SK-N-SH (cell line): ENCODE data around the gene INSM2. TPM values are rescaled to one million over a fixed set of nuclear protein-coding genes. Genes with fewer than 3 reads are reported as not detected.

Source experiments
- CTCF ChIA-PET: fragments of 300-600, 350-600 bp; formaldehyde crosslinking; extraction: SDS; loops from one replicate; lab custom pipeline; 2021; lab: Yijun Ruan, JAX
- POLR2A ChIA-PET: fragments of 350-600 bp; sonication (Branson Sonifier 250); formaldehyde crosslinking; extraction: SDS; loops from one replicate; lab custom pipeline; 2020; ENCODE audit warnings: antibody characterized with exemption, inconsistent platforms; lab: Yijun Ruan, JAX
- DNase-seq: peaks from one replicate; pipeline ENCODE4 v3.0.0; 2012
- H2AFZ ChIP-seq: fragments of 200-600 bp; sonication (generic); 2 replicates; pipeline ENCODE4 v1.8.1; 2016; ENCODE audit warnings: antibody characterized with exemption, mild to moderate bottlenecking, low read depth
- H3F3A ChIP-seq: fragments of 200-600 bp; sonication (generic); replicated peaks from 2 replicates; pipeline ENCODE3; 2016; ENCODE audit warnings: antibody characterized with exemption, mild to moderate bottlenecking; ENCODE audit not compliant: insufficient read depth
- H3K27ac ChIP-seq, 2 experiments: fragments of 200-500 bp in 1 of 2; fragments of 200-600 bp in 1 of 2; sonication (Bioruptor generic) in 1 of 2; sonication (generic), shearing (Covaris generic) in 1 of 2; 2 replicates each; pipeline versions ENCODE4 v1.5.1 to v1.6.1; 2014 to 2016; ENCODE audit warnings: low read depth in 2 of 2, inconsistent platforms in 1 of 2, low read length in 1 of 2, mild to moderate bottlenecking in 1 of 2, mixed read lengths in 1 of 2
- H3K27me3 ChIP-seq: fragments of 200-600 bp; sonication (generic), shearing (Covaris generic); 2 replicates; pipeline ENCODE4 v1.6.1; 2016; ENCODE audit warnings: mixed run types; ENCODE audit not compliant: insufficient read depth
- H3K36me3 ChIP-seq, 2 experiments: fragments of 200-500 bp in 1 of 2; fragments of 200-600 bp in 1 of 2; sonication (Bioruptor generic) in 1 of 2; sonication (generic) in 1 of 2; replicated peaks in 1 of 2; 2 replicates each; pipeline versions ENCODE3 to v1.5.1; 2014 to 2016; ENCODE audit warnings: low read length in 1 of 2, mild to moderate bottlenecking in 1 of 2; ENCODE audit not compliant: insufficient read depth in 2 of 2, control insufficient read depth in 1 of 2
- H3K4me1 ChIP-seq, 2 experiments: fragments of 200-500 bp in 1 of 2; fragments of 200-600 bp in 1 of 2; sonication (Bioruptor generic) in 1 of 2; sonication (generic), shearing (Covaris generic) in 1 of 2; 2 replicates each; pipeline versions ENCODE4 v1.5.1 to v1.6.1; 2014 to 2016; ENCODE audit warnings: low read depth in 1 of 2, low read length in 1 of 2, mixed run types in 1 of 2; ENCODE audit not compliant: insufficient read depth in 2 of 2, control insufficient read depth in 1 of 2
- H3K4me2 ChIP-seq: fragments of 200-600 bp; sonication (generic), shearing (Covaris generic); 2 replicates; pipeline ENCODE4 v1.6.1; 2017; ENCODE audit warnings: mixed run types
- H3K4me3 ChIP-seq, 2 experiments: fragments of 200-500 bp in 1 of 2; fragments of 200-600 bp in 1 of 2; sonication (Bioruptor generic) in 1 of 2; sonication (generic), shearing (Covaris generic) in 1 of 2; 2 replicates each; pipeline versions ENCODE4 v1.5.1 to v1.8.1; 2014 to 2016; ENCODE audit warnings: low read depth in 2 of 2, inconsistent platforms in 1 of 2, low read length in 1 of 2, mild to moderate bottlenecking in 1 of 2, mixed read lengths in 1 of 2, moderate library complexity in 1 of 2
- H3K79me2 ChIP-seq: fragments of 200-600 bp; sonication (generic); 2 replicates; pipeline ENCODE4 v1.8.1; 2017; ENCODE audit warnings: mild to moderate bottlenecking; ENCODE audit not compliant: insufficient read depth
- H3K9ac ChIP-seq: fragments of 200-600 bp; sonication (generic); 2 replicates; pipeline ENCODE4 v1.6.1; 2017; ENCODE audit warnings: mixed run types
- H3K9me2 ChIP-seq: fragments of 200-600 bp; sonication (generic); 2 replicates; pipeline ENCODE4 v1.6.1; 2017; ENCODE audit warnings: mixed run types
- H3K9me3 ChIP-seq: fragments of 200-600 bp; sonication (generic); 2 replicates; pipeline ENCODE4 v1.6.1; 2017; ENCODE audit warnings: mixed run types, mild to moderate bottlenecking, moderate library complexity
- H4K20me1 ChIP-seq: fragments of 200-600 bp; sonication (generic); 2 replicates; pipeline ENCODE4 v1.6.1; 2017; ENCODE audit warnings: mild to moderate bottlenecking, mixed run types; ENCODE audit not compliant: insufficient read depth
- CTCF ChIP-seq: fragments of 200-600 bp; sonication (generic); IDR thresholded peaks from 2 replicates; pipeline ENCODE4 v1.6.1; 2017; ENCODE audit warnings: antibody characterized with exemption, mild to moderate bottlenecking, moderate library complexity
- EP300 ChIP-seq, 2 experiments: IDR thresholded peaks; 2 replicates each; pipeline versions ENCODE4 v1.4.0 to v1.6.1; 2012; ENCODE audit warnings: borderline replicate concordance in 1 of 2, low read depth in 1 of 2, low read length in 1 of 2
- GATA2 ChIP-seq: sonication (generic); formaldehyde crosslinking; IDR thresholded peaks from 2 replicates; pipeline ENCODE4 v1.5.0; 2020; ENCODE audit warnings: mild to moderate bottlenecking, missing genetic modification reagents
- NRF1 ChIP-seq: IDR thresholded peaks from 2 replicates; pipeline ENCODE4 v1.6.1; 2012; ENCODE audit warnings: low read depth, mild to moderate bottlenecking, low read length
- PBX3 ChIP-seq: IDR thresholded peaks from 2 replicates; pipeline ENCODE4; 2012
- REST ChIP-seq: IDR thresholded peaks from 2 replicates; pipeline ENCODE4 v1.6.1; 2012; ENCODE audit warnings: mild to moderate bottlenecking, low read depth, low read length, moderate library complexity
- RXRA ChIP-seq: IDR thresholded peaks from 2 replicates; pipeline ENCODE4 v1.4.0; 2012; ENCODE audit warnings: low read depth, mild to moderate bottlenecking, borderline replicate concordance
- TAF1 ChIP-seq: IDR thresholded peaks from 2 replicates; pipeline ENCODE4 v1.6.1; 2012; ENCODE audit warnings: low read depth, mild to moderate bottlenecking, low read length, moderate library complexity, borderline replicate concordance
- TCF12 ChIP-seq: IDR thresholded peaks from 2 replicates; pipeline ENCODE4 v1.4.0; 2012
- ZBTB33 ChIP-seq: IDR thresholded peaks from 2 replicates; pipeline ENCODE4 v1.4.0; 2012; ENCODE audit warnings: low read depth, borderline replicate concordance
- WGBS: methylation state at CpG from one replicate; pipeline ENCODE4 v1.1.6; 2017; ENCODE audit warnings: low lambda C conversion rate; 5-methylcytosine and 5-hydroxymethylcytosine counted together
- polyA plus RNA-seq, 3 experiments: library from polyadenylated mRNA; depleted of rRNA; stranded (reverse); fragments of >200 nt; gene quantifications; 2 replicates each; pipeline ENCODE4 v1.2.3, GENCODE V29; 2012

INSM2 gene
- polyA plus RNA-seq, 1 of the 3 experiments (the other 2 are of a cell fraction), result 0.15 TPM

- H3K27ac ChIP-seq, result no peak overlapping the region
- no peaks in the 10 kb centered on the region for H4K20me1 ChIP-seq
- H3K4me2 ChIP-seq, result no peak overlapping the region
- H3K36me3 ChIP-seq, result no peaks in the 10 kb centered on the region
- TF ChIP-seq PBX3 (no peak), TCF12 (no peak), NRF1 (no peak), RXRA (no peak)
- H3K9ac ChIP-seq, result no peak overlapping the region
- WGBS, result 76% methylated on average over 2 of the region's 2 CpGs
- H3K4me1 ChIP-seq, result no peaks in the 10 kb centered on the region; a peak in 1 of 4 replicates
- H3K9me3 ChIP-seq, result no peaks in the 10 kb centered on the region
- ChIA-PET CTCF (no interaction called here), POLR2A (interaction anchor here (0.6 kb wide), 1 partner anchor 77 kb away, joined by 4 read pairs; no protein-coding TSS in a partner anchor)
- no peak overlapping the region for H2AFZ ChIP-seq
- DNase-seq, result no peak
- H3F3A ChIP-seq, result no peaks in the 10 kb centered on the region
- no peaks in the 10 kb centered on the region; the same call in 1 of the 2 replicates for H3K9me2 ChIP-seq
- no peaks in the 10 kb centered on the region for H3K79me2 ChIP-seq
- no peak overlapping the region for H3K4me3 ChIP-seq
- 0 out of 2 replicates have a peak, but pooled peaks cover 4% of the 10 kb centered on the region for H3K27me3 ChIP-seq
Observed at GRCh38 chr14:35526962-35527361, 7.0 kb upstream of the INSM2 start.

- peak overlapping the region in 1 of 2 experiments; percentile 88; a peak in 2 of 4 replicates for H3K27ac ChIP-seq
- H3K9me3 ChIP-seq, result no peaks in the 10 kb centered on the region
- no peak for TF ChIP-seq CTCF
- TF ChIP-seq ZBTB33, result no peak
- TF ChIP-seq GATA2 (CRISPR knock-in tag), result no peak; the same call in 1 of the 2 replicates
- no peak for TF ChIP-seq REST
- TF ChIP-seq TAF1, result no peak
- TF ChIP-seq EP300 (IDR thresholded peaks at IDR 0.05; ENCODE audit: borderline replicate concordance in 1 of 2, low read depth in 1 of 2, low read length in 1 of 2), result peak in 1 of 2 experiments; percentile 30; a peak in 1 of 4 replicates
- TF ChIP-seq, all 33 proteins: peak for 1
- Histone ChIP-seq H3K4me1 (no peaks in the 10 kb centered on the region; a peak in 2 of 4 replicates), H2AFZ (no peak overlapping the region), H3F3A (no peaks in the 10 kb centered on the region), H3K27me3 (peaks cover 27% of the 10 kb centered on the region), H3K9me2 (no peaks in the 10 kb centered on the region; the same call in 1 of the 2 replicates), H3K36me3 (no peaks in the 10 kb centered on the region), H3K4me3 (peak overlapping the region in 1 of 2 experiments; percentile 75; a peak in 2 of 4 replicates), H3K9ac (no peak overlapping the region), H3K79me2 (no peaks in the 10 kb centered on the region), H3K4me2 (no peak overlapping the region), H4K20me1 (peaks cover 4% of the 10 kb centered on the region)
- WGBS, result 97% methylated on average over 1 of the region's 1 CpG
- CTCF ChIA-PET, result interaction anchor here (0.6 to 3.8 kb wide), 8 partner anchors 12 to 292 kb away, joined by 3 to 19 read pairs (median 3); no protein-coding TSS in a partner anchor
- no peak for DNase-seq
- POLR2A ChIA-PET, result interaction anchor here (1.5 to 1.6 kb wide), 2 partner anchors 103 to 154 kb away, joined by 4 to 11 read pairs; no protein-coding TSS in a partner anchor
Observed at GRCh38 chr14:35531960-35532747, 1.8 kb upstream of the INSM2 start.
